GM23338 (cell line): ENCODE results near the gene HACD2.

ENCODE experiments used
- CREB1 ChIP-seq: fragments of 250-450 bp; sonication (Bioruptor Pico); IDR thresholded peaks from 2 replicates; pipeline ENCODE4 v1.5.0; 2020; ENCODE audit warnings: low read depth, mild to moderate bottlenecking, moderate library complexity
- EZH2 ChIP-seq: fragments of 200-600 bp; sonication (generic); IDR thresholded peaks from one replicate; pipeline ENCODE4 v1.8.0; 2017; ENCODE audit warnings: antibody characterized with exemption, mild to moderate bottlenecking, low read depth; ENCODE audit not compliant: unreplicated experiment
- EZH2phosphoT487 ChIP-seq: fragments of 200-600 bp; sonication (generic); IDR thresholded peaks from one replicate; pipeline ENCODE4 v1.8.1; 2018; ENCODE audit warnings: antibody characterized with exemption; ENCODE audit not compliant: unreplicated experiment
- JUNB ChIP-seq: IDR thresholded peaks from one replicate; pipeline ENCODE4 v1.6.1; 2016; ENCODE audit warnings: antibody characterized with exemption; ENCODE audit not compliant: unreplicated experiment
- POLR2AphosphoS5 ChIP-seq: IDR thresholded peaks from 2 replicates; pipeline ENCODE4 v1.6.1; 2016; ENCODE audit warnings: antibody characterized with exemption, low read depth
- TF ChIP-seq, protein P1 (sequence below), 2 experiments: fragments of 200-600 bp in 1 of 2; sonication (generic) in 1 of 2; conservative IDR thresholded peaks; 2 replicates each; pipeline versions ENCODE4 v1.5.1 to v1.6.1; 2016 to 2017; ENCODE audit warnings: antibody characterized with exemption in 2 of 2, low read depth in 2 of 2, mild to moderate bottlenecking in 2 of 2, moderate library complexity in 1 of 2
- TF ChIP-seq, protein P2 (sequence below): fragments of 250-450 bp; sonication (Bioruptor Pico); IDR thresholded peaks from 2 replicates; pipeline ENCODE4 v1.5.0; 2020; ENCODE audit warnings: mild to moderate bottlenecking, moderate library complexity
- TF ChIP-seq, protein P3 (sequence below): IDR thresholded peaks from 2 replicates; pipeline ENCODE4 v1.6.1; 2016; ENCODE audit warnings: antibody characterized with exemption
- TF ChIP-seq, protein P4 (sequence below): IDR thresholded peaks from one replicate; pipeline ENCODE4 v1.6.1; 2018; ENCODE audit warnings: antibody characterized with exemption; ENCODE audit not compliant: unreplicated experiment

DNA sequence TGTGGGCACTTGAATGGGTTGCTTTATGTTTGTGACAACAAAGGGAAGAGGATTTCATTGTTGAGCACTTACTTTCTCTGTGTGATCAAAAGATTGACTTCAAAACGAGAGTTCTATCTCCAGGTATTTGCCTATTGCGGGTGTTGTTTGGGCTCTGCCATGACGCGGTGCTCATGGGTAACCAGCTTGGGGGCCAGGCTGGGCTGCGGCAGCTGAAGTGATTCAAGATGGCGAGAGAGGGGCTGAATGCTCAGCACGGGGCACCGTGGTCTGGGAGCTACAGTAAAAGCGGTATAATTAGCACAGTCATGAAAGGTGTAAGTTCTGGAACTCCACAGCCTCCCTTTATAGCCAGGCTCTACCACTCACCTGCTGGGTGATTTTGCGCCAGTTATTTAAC lies 105.0 kb downstream of the HACD2 start:
- TF ChIP-seq EZH2: no peak
- TF ChIP-seq, protein P1, sequence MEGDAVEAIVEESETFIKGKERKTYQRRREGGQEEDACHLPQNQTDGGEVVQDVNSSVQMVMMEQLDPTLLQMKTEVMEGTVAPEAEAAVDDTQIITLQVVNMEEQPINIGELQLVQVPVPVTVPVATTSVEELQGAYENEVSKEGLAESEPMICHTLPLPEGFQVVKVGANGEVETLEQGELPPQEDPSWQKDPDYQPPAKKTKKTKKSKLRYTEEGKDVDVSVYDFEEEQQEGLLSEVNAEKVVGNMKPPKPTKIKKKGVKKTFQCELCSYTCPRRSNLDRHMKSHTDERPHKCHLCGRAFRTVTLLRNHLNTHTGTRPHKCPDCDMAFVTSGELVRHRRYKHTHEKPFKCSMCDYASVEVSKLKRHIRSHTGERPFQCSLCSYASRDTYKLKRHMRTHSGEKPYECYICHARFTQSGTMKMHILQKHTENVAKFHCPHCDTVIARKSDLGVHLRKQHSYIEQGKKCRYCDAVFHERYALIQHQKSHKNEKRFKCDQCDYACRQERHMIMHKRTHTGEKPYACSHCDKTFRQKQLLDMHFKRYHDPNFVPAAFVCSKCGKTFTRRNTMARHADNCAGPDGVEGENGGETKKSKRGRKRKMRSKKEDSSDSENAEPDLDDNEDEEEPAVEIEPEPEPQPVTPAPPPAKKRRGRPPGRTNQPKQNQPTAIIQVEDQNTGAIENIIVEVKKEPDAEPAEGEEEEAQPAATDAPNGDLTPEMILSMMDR (conservative IDR thresholded peaks at IDR 0.05; ENCODE audit: low read depth in 2 of 2): no peak
- TF ChIP-seq, protein P2, sequence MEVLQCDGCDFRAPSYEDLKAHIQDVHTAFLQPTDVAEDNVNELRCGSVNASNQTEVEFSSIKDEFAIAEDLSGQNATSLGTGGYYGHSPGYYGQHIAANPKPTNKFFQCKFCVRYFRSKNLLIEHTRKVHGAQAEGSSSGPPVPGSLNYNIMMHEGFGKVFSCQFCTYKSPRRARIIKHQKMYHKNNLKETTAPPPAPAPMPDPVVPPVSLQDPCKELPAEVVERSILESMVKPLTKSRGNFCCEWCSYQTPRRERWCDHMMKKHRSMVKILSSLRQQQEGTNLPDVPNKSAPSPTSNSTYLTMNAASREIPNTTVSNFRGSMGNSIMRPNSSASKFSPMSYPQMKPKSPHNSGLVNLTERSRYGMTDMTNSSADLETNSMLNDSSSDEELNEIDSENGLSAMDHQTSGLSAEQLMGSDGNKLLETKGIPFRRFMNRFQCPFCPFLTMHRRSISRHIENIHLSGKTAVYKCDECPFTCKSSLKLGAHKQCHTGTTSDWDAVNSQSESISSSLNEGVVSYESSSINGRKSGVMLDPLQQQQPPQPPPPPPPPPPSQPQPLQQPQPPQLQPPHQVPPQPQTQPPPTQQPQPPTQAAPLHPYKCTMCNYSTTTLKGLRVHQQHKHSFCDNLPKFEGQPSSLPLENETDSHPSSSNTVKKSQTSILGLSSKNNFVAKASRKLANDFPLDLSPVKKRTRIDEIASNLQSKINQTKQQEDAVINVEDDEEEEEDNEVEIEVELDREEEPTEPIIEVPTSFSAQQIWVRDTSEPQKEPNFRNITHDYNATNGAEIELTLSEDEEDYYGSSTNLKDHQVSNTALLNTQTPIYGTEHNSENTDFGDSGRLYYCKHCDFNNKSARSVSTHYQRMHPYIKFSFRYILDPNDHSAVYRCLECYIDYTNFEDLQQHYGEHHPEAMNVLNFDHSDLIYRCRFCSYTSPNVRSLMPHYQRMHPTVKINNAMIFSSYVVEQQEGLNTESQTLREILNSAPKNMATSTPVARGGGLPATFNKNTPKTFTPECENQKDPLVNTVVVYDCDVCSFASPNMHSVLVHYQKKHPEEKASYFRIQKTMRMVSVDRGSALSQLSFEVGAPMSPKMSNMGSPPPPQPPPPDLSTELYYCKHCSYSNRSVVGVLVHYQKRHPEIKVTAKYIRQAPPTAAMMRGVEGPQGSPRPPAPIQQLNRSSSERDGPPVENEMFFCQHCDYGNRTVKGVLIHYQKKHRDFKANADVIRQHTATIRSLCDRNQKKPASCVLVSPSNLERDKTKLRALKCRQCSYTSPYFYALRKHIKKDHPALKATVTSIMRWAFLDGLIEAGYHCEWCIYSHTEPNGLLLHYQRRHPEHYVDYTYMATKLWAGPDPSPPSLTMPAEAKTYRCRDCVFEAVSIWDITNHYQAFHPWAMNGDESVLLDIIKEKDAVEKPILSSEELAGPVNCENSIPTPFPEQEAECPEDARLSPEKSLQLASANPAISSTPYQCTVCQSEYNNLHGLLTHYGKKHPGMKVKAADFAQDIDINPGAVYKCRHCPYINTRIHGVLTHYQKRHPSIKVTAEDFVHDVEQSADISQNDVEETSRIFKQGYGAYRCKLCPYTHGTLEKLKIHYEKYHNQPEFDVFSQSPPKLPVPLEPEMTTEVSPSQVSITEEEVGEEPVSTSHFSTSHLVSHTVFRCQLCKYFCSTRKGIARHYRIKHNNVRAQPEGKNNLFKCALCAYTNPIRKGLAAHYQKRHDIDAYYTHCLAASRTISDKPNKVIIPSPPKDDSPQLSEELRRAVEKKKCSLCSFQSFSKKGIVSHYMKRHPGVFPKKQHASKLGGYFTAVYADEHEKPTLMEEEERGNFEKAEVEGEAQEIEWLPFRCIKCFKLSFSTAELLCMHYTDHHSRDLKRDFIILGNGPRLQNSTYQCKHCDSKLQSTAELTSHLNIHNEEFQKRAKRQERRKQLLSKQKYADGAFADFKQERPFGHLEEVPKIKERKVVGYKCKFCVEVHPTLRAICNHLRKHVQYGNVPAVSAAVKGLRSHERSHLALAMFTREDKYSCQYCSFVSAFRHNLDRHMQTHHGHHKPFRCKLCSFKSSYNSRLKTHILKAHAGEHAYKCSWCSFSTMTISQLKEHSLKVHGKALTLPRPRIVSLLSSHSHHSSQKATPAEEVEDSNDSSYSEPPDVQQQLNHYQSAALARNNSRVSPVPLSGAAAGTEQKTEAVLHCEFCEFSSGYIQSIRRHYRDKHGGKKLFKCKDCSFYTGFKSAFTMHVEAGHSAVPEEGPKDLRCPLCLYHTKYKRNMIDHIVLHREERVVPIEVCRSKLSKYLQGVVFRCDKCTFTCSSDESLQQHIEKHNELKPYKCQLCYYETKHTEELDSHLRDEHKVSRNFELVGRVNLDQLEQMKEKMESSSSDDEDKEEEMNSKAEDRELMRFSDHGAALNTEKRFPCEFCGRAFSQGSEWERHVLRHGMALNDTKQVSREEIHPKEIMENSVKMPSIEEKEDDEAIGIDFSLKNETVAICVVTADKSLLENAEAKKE (CRISPR knock-in tag): no peak
- TF ChIP-seq, protein P3, sequence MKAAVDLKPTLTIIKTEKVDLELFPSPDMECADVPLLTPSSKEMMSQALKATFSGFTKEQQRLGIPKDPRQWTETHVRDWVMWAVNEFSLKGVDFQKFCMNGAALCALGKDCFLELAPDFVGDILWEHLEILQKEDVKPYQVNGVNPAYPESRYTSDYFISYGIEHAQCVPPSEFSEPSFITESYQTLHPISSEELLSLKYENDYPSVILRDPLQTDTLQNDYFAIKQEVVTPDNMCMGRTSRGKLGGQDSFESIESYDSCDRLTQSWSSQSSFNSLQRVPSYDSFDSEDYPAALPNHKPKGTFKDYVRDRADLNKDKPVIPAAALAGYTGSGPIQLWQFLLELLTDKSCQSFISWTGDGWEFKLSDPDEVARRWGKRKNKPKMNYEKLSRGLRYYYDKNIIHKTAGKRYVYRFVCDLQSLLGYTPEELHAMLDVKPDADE: no peak
- TF ChIP-seq POLR2AphosphoS5: no peak
- TF ChIP-seq, protein P4, sequence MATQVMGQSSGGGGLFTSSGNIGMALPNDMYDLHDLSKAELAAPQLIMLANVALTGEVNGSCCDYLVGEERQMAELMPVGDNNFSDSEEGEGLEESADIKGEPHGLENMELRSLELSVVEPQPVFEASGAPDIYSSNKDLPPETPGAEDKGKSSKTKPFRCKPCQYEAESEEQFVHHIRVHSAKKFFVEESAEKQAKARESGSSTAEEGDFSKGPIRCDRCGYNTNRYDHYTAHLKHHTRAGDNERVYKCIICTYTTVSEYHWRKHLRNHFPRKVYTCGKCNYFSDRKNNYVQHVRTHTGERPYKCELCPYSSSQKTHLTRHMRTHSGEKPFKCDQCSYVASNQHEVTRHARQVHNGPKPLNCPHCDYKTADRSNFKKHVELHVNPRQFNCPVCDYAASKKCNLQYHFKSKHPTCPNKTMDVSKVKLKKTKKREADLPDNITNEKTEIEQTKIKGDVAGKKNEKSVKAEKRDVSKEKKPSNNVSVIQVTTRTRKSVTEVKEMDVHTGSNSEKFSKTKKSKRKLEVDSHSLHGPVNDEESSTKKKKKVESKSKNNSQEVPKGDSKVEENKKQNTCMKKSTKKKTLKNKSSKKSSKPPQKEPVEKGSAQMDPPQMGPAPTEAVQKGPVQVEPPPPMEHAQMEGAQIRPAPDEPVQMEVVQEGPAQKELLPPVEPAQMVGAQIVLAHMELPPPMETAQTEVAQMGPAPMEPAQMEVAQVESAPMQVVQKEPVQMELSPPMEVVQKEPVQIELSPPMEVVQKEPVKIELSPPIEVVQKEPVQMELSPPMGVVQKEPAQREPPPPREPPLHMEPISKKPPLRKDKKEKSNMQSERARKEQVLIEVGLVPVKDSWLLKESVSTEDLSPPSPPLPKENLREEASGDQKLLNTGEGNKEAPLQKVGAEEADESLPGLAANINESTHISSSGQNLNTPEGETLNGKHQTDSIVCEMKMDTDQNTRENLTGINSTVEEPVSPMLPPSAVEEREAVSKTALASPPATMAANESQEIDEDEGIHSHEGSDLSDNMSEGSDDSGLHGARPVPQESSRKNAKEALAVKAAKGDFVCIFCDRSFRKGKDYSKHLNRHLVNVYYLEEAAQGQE: no peak
- no peak for TF ChIP-seq EZH2phosphoT487
- TF ChIP-seq CREB1 (CRISPR knock-in tag): no peak
- no peak for TF ChIP-seq JUNB
